GM10266 (cell line): Measurements from ENCODE around the gene SMYD3.
A peak's percentile ranks its signal among the peaks of the same experiment; 100 is the strongest.

ENCODE experiments used
- DNase-seq: peaks from one replicate; pipeline ENCODE4 v3.0.0; 2012; ENCODE audit errors: extremely low spot score
- CTCF ChIP-seq: IDR thresholded peaks from 2 replicates; pipeline ENCODE4 v1.5.1; 2012; ENCODE audit warnings: mild to moderate bottlenecking, low read depth; ENCODE audit not compliant: control insufficient read depth, insufficient read depth; ENCODE audit errors: missing control alignments

SMYD3 gene

GRCh38 chr1:246510147-246511030 lies 3.3 kb upstream of the SMYD3 start:
- TF ChIP-seq CTCF = no peak
- DNase-seq = no peak

- TF ChIP-seq CTCF = no peak
- DNase-seq = no peak
Observed at GRCh38 chr1:246508897-246509688, 2.0 kb upstream of the SMYD3 start.

GRCh38 chr1:246506367-246506673 lies 759 bp downstream of the SMYD3 start:
- TF ChIP-seq CTCF = no peak
- peak; percentile 30 for DNase-seq

- no peak for TF ChIP-seq CTCF
- no peak for DNase-seq
Observed at GRCh38 chr1:246503341-246503740, 3.7 kb downstream of the SMYD3 start.

GRCh38 chr1:246497331-246497915 lies 9.7 kb downstream of the SMYD3 start:
- TF ChIP-seq CTCF = peak; percentile 64
- DNase-seq = peak; percentile 66

GRCh38 chr1:246492611-246493245 lies 14.4 kb downstream of the SMYD3 start:
- DNase-seq = peak; percentile 38
- TF ChIP-seq CTCF = peak; percentile 72
